H1 (cell line): ENCODE data around the gene KCNIP3. TPM values are rescaled to one million over a fixed set of nuclear protein-coding genes. Genes with fewer than 3 reads are reported as not detected.

ENCODE experiments used
- CTCF ChIA-PET: fragments of 300-600 bp; sonication (Branson Sonifier 250); formaldehyde crosslinking; loops from one replicate; lab custom pipeline; 2021; ENCODE audit not compliant: partially characterized antibody; lab: Charles Lee
- POLR2A ChIA-PET: fragments of 300-600 bp; sonication (Branson Sonifier 250); formaldehyde crosslinking; loops from one replicate; lab custom pipeline; 2021; ENCODE audit warnings: inconsistent platforms; ENCODE audit not compliant: partially characterized antibody; lab: Charles Lee
- DNase-seq, 2 experiments: peaks; one replicate each; pipeline versions ENCODE4 v3.0.0 to v3.0.0-alpha.2; 2010 to 2022; ENCODE audit warnings: low spot score in 2 of 2, low read depth in 1 of 2, mixed read lengths in 1 of 2
- FAIRE-seq: peaks from 2 replicates; lab custom pipeline; 2011; peaks lifted over from hg19 to GRCh38; lab: Jason Lieb, UNC
- H2AFZ ChIP-seq: 2 replicates; pipeline ENCODE4 v1.8.1; 2012; ENCODE audit warnings: low read length, inconsistent platforms
- H2AK5ac ChIP-seq: 2 replicates; pipeline ENCODE4 v1.6.1; 2013; ENCODE audit warnings: low read depth, low read length
- H2BK120ac ChIP-seq: replicated peaks from 2 replicates; pipeline ENCODE3; 2013; ENCODE audit warnings: low read depth, low read length, inconsistent platforms
- H2BK12ac ChIP-seq: 2 replicates; pipeline ENCODE4 v1.6.1; 2013; ENCODE audit warnings: low read depth, low read length
- H2BK15ac ChIP-seq: 2 replicates; pipeline ENCODE4 v1.6.1; 2013; ENCODE audit warnings: low read length
- H2BK20ac ChIP-seq: 2 replicates; pipeline ENCODE4 v1.6.1; 2013; ENCODE audit warnings: low read length
- H2BK5ac ChIP-seq: 2 replicates; pipeline ENCODE4 v1.6.1; 2013; ENCODE audit warnings: low read depth, low read length
- H3K14ac ChIP-seq: 2 replicates; pipeline ENCODE4 v1.6.1; 2013; ENCODE audit warnings: inconsistent platforms; ENCODE audit not compliant: insufficient read length
- H3K18ac ChIP-seq: 2 replicates; pipeline ENCODE4 v1.6.1; 2013; ENCODE audit warnings: low read length; ENCODE audit errors: extremely low read depth
- H3K23ac ChIP-seq: 2 replicates; pipeline ENCODE4 v1.6.1; 2013; ENCODE audit warnings: inconsistent platforms; ENCODE audit not compliant: insufficient read length
- H3K23me2 ChIP-seq: 2 replicates; pipeline ENCODE4 v1.6.1; 2013; ENCODE audit warnings: low read depth, low read length
- H3K27ac ChIP-seq: 2 replicates; pipeline ENCODE4 v1.6.1; 2011; ENCODE audit warnings: low read depth, low read length, inconsistent platforms
- H3K27me3 ChIP-seq, 4 experiments: replicated peaks in 1 of 4; 1 replicate in 1 of 4; 2 replicates in 3 of 4; pipeline versions ENCODE4 v1.6.1 to v1.8.1; 2011 to 2013; ENCODE audit warnings: low read length in 3 of 4, mild to moderate bottlenecking in 3 of 4, inconsistent platforms in 2 of 4, mixed read lengths in 2 of 4, moderate library complexity in 1 of 4; ENCODE audit not compliant: control insufficient read depth in 3 of 4, insufficient read depth in 3 of 4; ENCODE audit errors: extremely low read depth in 1 of 4
- H3K36me3 ChIP-seq, 4 experiments: 2 replicates each; pipeline versions ENCODE4 v1.6.1 to v1.8.1; 2011 to 2013; ENCODE audit warnings: mild to moderate bottlenecking in 4 of 4, low read length in 3 of 4, moderate library complexity in 2 of 4, control low read depth in 1 of 4, inconsistent platforms in 1 of 4; ENCODE audit not compliant: insufficient read depth in 4 of 4, control insufficient read depth in 2 of 4
- H3K4ac ChIP-seq: replicated peaks from 2 replicates; pipeline ENCODE3; 2013; ENCODE audit warnings: low read length, low read depth, mixed read lengths, inconsistent platforms; ENCODE audit not compliant: insufficient read length
- H3K4me1 ChIP-seq, 4 experiments: replicated peaks in 1 of 4; 1 replicate in 1 of 4; 2 replicates in 3 of 4; pipeline versions ENCODE4 v1.6.1 to v1.8.1; 2011 to 2013; ENCODE audit warnings: low read length in 3 of 4, inconsistent platforms in 2 of 4, mixed read lengths in 1 of 4; ENCODE audit not compliant: insufficient read depth in 4 of 4, control insufficient read depth in 3 of 4
- H3K4me2 ChIP-seq, 2 experiments: 2 replicates each; pipeline versions ENCODE4 v1.6.1 to v1.8.1; 2011 to 2013; ENCODE audit warnings: low read depth in 2 of 2, low read length in 2 of 2, control low read depth in 1 of 2, inconsistent platforms in 1 of 2, mild to moderate bottlenecking in 1 of 2; ENCODE audit not compliant: insufficient read depth in 1 of 2
- H3K4me3 ChIP-seq, 4 experiments: fragments of 200-600, 300-600 bp in 1 of 4; sonication (generic), shearing (Covaris generic), sonication (Bioruptor Twin) in 1 of 4; 2 replicates each; pipeline versions ENCODE4 v1.5.1 to v1.8.1; 2011 to 2016; ENCODE audit warnings: low read length in 4 of 4, low read depth in 3 of 4, control low read depth in 2 of 4, inconsistent platforms in 2 of 4, mild to moderate bottlenecking in 2 of 4, mixed read lengths in 1 of 4, moderate library complexity in 1 of 4; ENCODE audit not compliant: insufficient read depth in 2 of 4; ENCODE audit errors: extremely low read depth in 1 of 4
- H3K56ac ChIP-seq: replicated peaks from 2 replicates; pipeline ENCODE3; 2013; ENCODE audit warnings: low read depth, mild to moderate bottlenecking, mixed read lengths, low read length, inconsistent platforms; ENCODE audit not compliant: insufficient read length
- H3K79me1 ChIP-seq: 2 replicates; pipeline ENCODE4 v1.6.1; 2013; ENCODE audit warnings: low read depth, low read length, control low read depth
- H3K79me2 ChIP-seq, 2 experiments: 2 replicates each; pipeline versions ENCODE4 v1.6.1 to v1.8.1; 2012 to 2013; ENCODE audit warnings: low read length in 2 of 2, mild to moderate bottlenecking in 2 of 2, inconsistent platforms in 1 of 2; ENCODE audit not compliant: insufficient read depth in 2 of 2, control insufficient read depth in 1 of 2
- H3K9ac ChIP-seq, 4 experiments: replicated peaks in 1 of 4; 1 replicate in 1 of 4; 2 replicates in 3 of 4; pipeline versions ENCODE4 v1.6.1 to v1.8.1; 2011 to 2013; ENCODE audit warnings: low read depth in 3 of 4, low read length in 3 of 4, control low read depth in 2 of 4, mild to moderate bottlenecking in 2 of 4, moderate library complexity in 2 of 4, inconsistent platforms in 1 of 4; ENCODE audit errors: extremely low read depth in 1 of 4
- H3K9me3 ChIP-seq, 2 experiments: 2 replicates each; pipeline versions ENCODE4 v1.6.1 to v1.8.1; 2012 to 2013; ENCODE audit warnings: mild to moderate bottlenecking in 2 of 2, moderate library complexity in 2 of 2, control low read depth in 1 of 2, inconsistent platforms in 1 of 2, low read depth in 1 of 2, low read length in 1 of 2, mixed read lengths in 1 of 2; ENCODE audit not compliant: insufficient read depth in 2 of 2
- H4K20me1 ChIP-seq, 2 experiments: replicated peaks in 1 of 2; 2 replicates each; pipeline versions ENCODE3 to v1.8.1; 2011 to 2013; ENCODE audit warnings: inconsistent platforms in 2 of 2, low read length in 2 of 2, mild to moderate bottlenecking in 1 of 2; ENCODE audit not compliant: insufficient read depth in 2 of 2, control insufficient read depth in 1 of 2
- H4K5ac ChIP-seq: 2 replicates; pipeline ENCODE4 v1.6.1; 2013; ENCODE audit warnings: low read length, low read depth, mixed read lengths, inconsistent platforms; ENCODE audit not compliant: insufficient read length
- H4K8ac ChIP-seq: 2 replicates; pipeline ENCODE4 v1.8.0; 2013; ENCODE audit warnings: mild to moderate bottlenecking, moderate library complexity, low read length, inconsistent platforms; ENCODE audit not compliant: insufficient read depth; ENCODE audit errors: extremely low read depth
- H4K91ac ChIP-seq: replicated peaks from 2 replicates; pipeline ENCODE3; 2013; ENCODE audit warnings: low read length, mixed read lengths, inconsistent platforms; ENCODE audit not compliant: insufficient read length
- CTBP2 ChIP-seq: IDR thresholded peaks from 2 replicates; pipeline ENCODE4 v1.7.0; 2011; ENCODE audit warnings: borderline replicate concordance, mild to moderate bottlenecking, moderate library complexity, mixed read lengths, low read length; ENCODE audit not compliant: insufficient read depth, insufficient read length
- EP300 ChIP-seq, 2 experiments: IDR thresholded peaks; 1 replicate in 1 of 2; 2 replicates in 1 of 2; pipeline ENCODE4 v1.6.1; 2011 to 2012; ENCODE audit warnings: low read depth in 2 of 2, low read length in 2 of 2, mild to moderate bottlenecking in 2 of 2, borderline replicate concordance in 1 of 2, inconsistent platforms in 1 of 2, moderate library complexity in 1 of 2
- EZH2 ChIP-seq: fragments of 200-600 bp; sonication (generic); IDR thresholded peaks from 2 replicates; pipeline ENCODE4 v1.7.1; 2012; ENCODE audit warnings: low read depth, mild to moderate bottlenecking, moderate library complexity, low read length, inconsistent platforms; ENCODE audit not compliant: severe bottlenecking
- PHF8 ChIP-seq: fragments of 200-600 bp; sonication (generic); conservative IDR thresholded peaks from 2 replicates; pipeline ENCODE4 v1.7.1; 2012; ENCODE audit warnings: low read depth, mild to moderate bottlenecking, inconsistent platforms, low read length, moderate library complexity
- RAD21 ChIP-seq, 2 experiments: IDR thresholded peaks in 1 of 2; conservative IDR thresholded peaks in 1 of 2; 2 replicates each; pipeline ENCODE4 v1.6.1; 2011; ENCODE audit warnings: low read depth in 2 of 2, low read length in 2 of 2, improper control_type of control experiment in 1 of 2, inconsistent platforms in 1 of 2, mild to moderate bottlenecking in 1 of 2, moderate library complexity in 1 of 2
- WGBS, 2 experiments: shearing (Covaris generic) in 1 of 2; methylation state at CpG; one replicate each; pipeline versions ENCODE4 v1.1.6 to v1.1.7; 2013 to 2015; ENCODE audit warnings: low lambda C conversion rate in 2 of 2, mixed read lengths in 2 of 2, inconsistent platforms in 1 of 2, low coverage in 1 of 2, missing lambda C conversion rate in 1 of 2; ENCODE audit not compliant: insufficient replicate concordance in 2 of 2, insufficient coverage in 1 of 2, insufficient read length in 1 of 2; ENCODE audit errors: extremely low coverage in 1 of 2, missing lambda C conversion rate in 1 of 2; 5-methylcytosine and 5-hydroxymethylcytosine counted together
- polyA plus RNA-seq, 7 experiments: library from polyadenylated mRNA; depleted of rRNA in 3 of 7; stranded (reverse) in 5 of 7; unstranded in 2 of 7; fragments of >200 nt in 5 of 7; fragments of 200-250 nt in 2 of 7; gene quantifications; 1 replicate in 5 of 7; 2 replicates in 1 of 7; 4 replicates in 1 of 7; pipeline versions ENCODE4 v1.2.1 to v1.2.3, GENCODE V29; 2011 to 2013; ENCODE audit warnings: missing spikeins in 2 of 7, mixed read lengths in 2 of 7
- total RNA-seq: library from RNA; stranded (reverse); fragmentation: NEBNext Ultra II Directional; extraction: Animal tissue kit (Norgen Biotek cat#: 25700); gene quantifications from 2 replicates; pipeline ENCODE4 v1.2.1, GENCODE V29; 2021

Gene KCNIP3
- total and polyA plus RNA-seq, 2 of the 8 experiments (the other 6 are each of a cell fraction or from before 2014, with no cell fraction given), result 0.33 to 1.9 TPM

- WGBS, 2 experiments, result 82% methylated on average over 15 of the region's 15 CpGs; no CpG with 5 or more reads in 1 of the 2 experiments
Observed at GRCh38 chr2:95305380-95306061, 8.4 kb downstream of the KCNIP3 start.

More at GRCh38 chr2:95305380-95306061, 8.4 kb downstream of the KCNIP3 start:
- Histone ChIP-seq H3K14ac (no peak overlapping the region), H2BK12ac (no peak overlapping the region), H3K9ac (no peak overlapping the region), H2BK120ac (no peak overlapping the region), H2AK5ac (no peak overlapping the region), H3K4ac (no peak overlapping the region), H3K9me3 (peaks cover 56 to 97% of the 10 kb centered on the region in 2 experiments), H2BK15ac (no peak overlapping the region), H3K36me3 (no peaks in the 10 kb centered on the region), H4K5ac (no peak overlapping the region), H2BK5ac (no peak overlapping the region), H3K4me2 (no peak overlapping the region), H2BK20ac (no peak overlapping the region), H3K27ac (no peak overlapping the region), H3K56ac (no peak overlapping the region), H4K91ac (no peak overlapping the region), H4K20me1 (no peaks in the 10 kb centered on the region), H3K4me3 (no peak overlapping the region), H3K4me1 (no peaks in the 10 kb centered on the region; a peak in 1 of 7 replicates), H2AFZ (no peak overlapping the region), H3K27me3 (no peaks in the 10 kb centered on the region), H4K8ac (no peak overlapping the region), H3K79me1 (no peaks in the 10 kb centered on the region), H3K23ac (no peak overlapping the region), H3K18ac (no peak overlapping the region), H3K79me2 (no peaks in the 10 kb centered on the region), H3K23me2 (no peaks in the 10 kb centered on the region)
- no peak for FAIRE-seq
- TF ChIP-seq CTBP2, result no peak
- no peak for TF ChIP-seq RAD21 (IDR thresholded peaks at IDR 0.05 in 1 of 2, conservative IDR thresholded peaks at IDR 0.05 in 1 of 2; ENCODE audit: low read depth in 2 of 2, low read length in 2 of 2)
- no peak for TF ChIP-seq EZH2
- TF ChIP-seq PHF8, result no peak
- no peak for TF ChIP-seq EP300 (IDR thresholded peaks at IDR 0.05; ENCODE audit: borderline replicate concordance in 1 of 2, low read depth in 2 of 2, low read length in 2 of 2)
- POLR2A ChIA-PET, result no interaction called here
- no peak for DNase-seq
- CTCF ChIA-PET, result interaction anchor here (1.2 to 1.3 kb wide), 2 partner anchors 18 to 40 kb away, joined by 3 read pairs; no protein-coding TSS in a partner anchor
